Endometrial microvascular endothelial cells (primary cell): Measurements from ENCODE around the gene ZNF565. TPM values are rescaled to one million over a fixed set of nuclear protein-coding genes. Genes with fewer than 3 reads are reported as not detected.

Source experiments
- total RNA-seq: library from RNA; depleted of rRNA; stranded (reverse); fragments of >200 nt; gene quantifications from one replicate; pipeline ENCODE4 v1.2.3, GENCODE V29; 2015; ENCODE audit errors: inconsistent ontology term

ZNF565 gene
- total RNA-seq, 1 donor from 2014 or later = 4.9 TPM

Other genes starting within 250 kb of the ZNF565 start
- gene SDHAF1, start 219.5 kb downstream of the ZNF565 start, total RNA-seq = 17.0 TPM
- gene SYNE4, start 205.9 kb downstream of the ZNF565 start, total RNA-seq = not detected
- 36.1 TPM for gene ALKBH6, start 200.5 kb downstream of the ZNF565 start, total RNA-seq
- 5.9 TPM for gene CLIP3, start 181.8 kb downstream of the ZNF565 start, total RNA-seq
- gene THAP8, start 160.4 kb downstream of the ZNF565 start, total RNA-seq = 5.4 TPM
- 11.5 TPM for gene WDR62, start 159.8 kb downstream of the ZNF565 start, total RNA-seq
- gene OVOL3, start 103.5 kb downstream of the ZNF565 start, total RNA-seq = not detected
- 27.1 TPM for gene POLR2I, start 99.8 kb downstream of the ZNF565 start, total RNA-seq
- 235 TPM for gene TBCB, start 99.2 kb downstream of the ZNF565 start, total RNA-seq
- gene CAPNS1, start 74.6 kb downstream of the ZNF565 start, total RNA-seq = 169 TPM
- 23.4 TPM for gene COX7A1, start 62.2 kb downstream of the ZNF565 start, total RNA-seq
- 60.9 TPM for gene ZNF146, start 441 bp upstream of the ZNF565 start, total RNA-seq
- 0.65 TPM for gene ZFP14, start 164.5 kb upstream of the ZNF565 start, total RNA-seq
- 5.8 TPM for gene ZFP82, start 204.0 kb upstream of the ZNF565 start, total RNA-seq